Measurements from ENCODE around the gene TNFAIP2.

TNFAIP2 gene

GRCh38 chr14:103136388-103137271 is 13.4 kb downstream of the TNFAIP2 start:
- H3K4me1 ChIP-seq, result peaks cover 0 to 21% (median 0%) of the 10 kb centered on the region in 4 donors
- no peaks in the 10 kb centered on the region for H3K9me3 ChIP-seq
- intact Hi-C loops (cut with DNase I; ENCODE audit: low total_unique reads), result no loop called here
- no peak overlapping the region for H3K27ac ChIP-seq
- peaks cover 0 to 38% (median 12%) of the 10 kb centered on the region in 3 donors for H3K36me3 ChIP-seq
- H3K27me3 ChIP-seq, result peaks cover 0 to 36% of the 10 kb centered on the region in 2 donors
- peak in 1 of 2 donors; percentile 56 for DNase-seq
- H3K4me3 ChIP-seq, result no peak overlapping the region
- no peak for TF ChIP-seq CTCF (IDR thresholded peaks at IDR 0.05)

- no peak overlapping the region for H3K27ac ChIP-seq
- TF ChIP-seq CTCF (IDR thresholded peaks at IDR 0.05), result no peak
- DNase-seq, result peak in 1 of 2 donors; percentile 57
Observed at GRCh38 chr14:103137689-103138300, 14.5 kb downstream of the TNFAIP2 start.

GRCh38 chr14:103138301-103139131 is 15.3 kb downstream of the TNFAIP2 start:
- H3K4me3 ChIP-seq, result peak overlapping the region in 1 of 2 donors; percentile 20
- TF ChIP-seq CTCF (IDR thresholded peaks at IDR 0.05), result no peak
- H3K36me3 ChIP-seq, result peaks cover 0 to 26% (median 6%) of the 10 kb centered on the region in 3 donors
- H3K27ac ChIP-seq, result no peak overlapping the region
- peaks cover 0 to 16% (median 0%) of the 10 kb centered on the region in 4 donors for H3K4me1 ChIP-seq
- peaks cover 0 to 55% of the 10 kb centered on the region in 2 donors for H3K27me3 ChIP-seq
- intact Hi-C loops (cut with DNase I; ENCODE audit: low total_unique reads), result no loop called here
- H3K9me3 ChIP-seq, result no peaks in the 10 kb centered on the region
- DNase-seq, result peak in 1 of 2 donors; percentile 69

More at GRCh38 chr14:103137689-103138300, 14.5 kb downstream of the TNFAIP2 start:
- Histone ChIP-seq H3K4me3 (no peak overlapping the region), H3K4me1 (peaks cover 0 to 16% (median 0%) of the 10 kb centered on the region in 4 donors), H3K36me3 (peaks cover 0 to 33% (median 6%) of the 10 kb centered on the region in 3 donors), H3K9me3 (no peaks in the 10 kb centered on the region), H3K27me3 (peaks cover 0 to 48% of the 10 kb centered on the region in 2 donors)
- intact Hi-C loops (cut with DNase I; ENCODE audit: low total_unique reads), result no loop called here

- Histone ChIP-seq H3K4me1 (peaks cover 0 to 16% (median 0%) of the 10 kb centered on the region in 4 donors), H3K9me3 (no peaks in the 10 kb centered on the region), H3K27me3 (peaks cover 0 to 57% of the 10 kb centered on the region in 2 donors), H3K27ac (no peak overlapping the region), H3K4me3 (peak overlapping the region in 1 of 2 donors; percentile 20), H3K36me3 (peaks cover 0 to 17% (median 0%) of the 10 kb centered on the region in 3 donors)
- no peak for TF ChIP-seq CTCF (IDR thresholded peaks at IDR 0.05)
- DNase-seq, result no peak
- intact Hi-C loops (cut with DNase I; ENCODE audit: low total_unique reads), result no loop called here
Observed at GRCh38 chr14:103139132-103140025, 16.1 kb downstream of the TNFAIP2 start.

Data from tibial artery (tissue), 4 donors.